PFSK-1 (cell line): Measurements from ENCODE around the gene SPATA4.

Experiments used
- FOXP2 ChIP-seq: optimal IDR thresholded peaks from 2 replicates; pipeline ENCODE3; 2011; ENCODE audit warnings: borderline replicate concordance, control low read depth, inconsistent platforms; ENCODE audit not compliant: insufficient read depth; ENCODE audit errors: extremely low read length, extremely low read depth
- POLR2AphosphoS5 ChIP-seq: IDR thresholded peaks from 2 replicates; pipeline ENCODE4 v1.6.1; 2012; ENCODE audit warnings: low read depth, mild to moderate bottlenecking, control low read depth, low read length, moderate library complexity
- SIN3A ChIP-seq: IDR thresholded peaks from 2 replicates; pipeline ENCODE4 v1.6.1; 2012; ENCODE audit warnings: mild to moderate bottlenecking, low read length, moderate library complexity, borderline replicate concordance; ENCODE audit not compliant: insufficient read depth
- TAF1 ChIP-seq: IDR thresholded peaks from 2 replicates; pipeline ENCODE4 v1.6.1; 2012; ENCODE audit warnings: low read length, control low read depth, borderline replicate concordance; ENCODE audit not compliant: insufficient read depth
- TF ChIP-seq, protein P1 (sequence below), 2 experiments: IDR thresholded peaks; 2 replicates each; pipeline versions ENCODE4 v1.6.1 to v1.8.0; 2011 to 2012; ENCODE audit warnings: low read depth in 2 of 2, low read length in 2 of 2, control low read depth in 1 of 2, inconsistent platforms in 1 of 2, mild to moderate bottlenecking in 1 of 2, moderate library complexity in 1 of 2; ENCODE audit not compliant: insufficient read depth in 1 of 2

Gene SPATA4

GRCh38 chr4:176188654-176189053 is 6.7 kb downstream of the SPATA4 start:
- TF ChIP-seq, protein P1, sequence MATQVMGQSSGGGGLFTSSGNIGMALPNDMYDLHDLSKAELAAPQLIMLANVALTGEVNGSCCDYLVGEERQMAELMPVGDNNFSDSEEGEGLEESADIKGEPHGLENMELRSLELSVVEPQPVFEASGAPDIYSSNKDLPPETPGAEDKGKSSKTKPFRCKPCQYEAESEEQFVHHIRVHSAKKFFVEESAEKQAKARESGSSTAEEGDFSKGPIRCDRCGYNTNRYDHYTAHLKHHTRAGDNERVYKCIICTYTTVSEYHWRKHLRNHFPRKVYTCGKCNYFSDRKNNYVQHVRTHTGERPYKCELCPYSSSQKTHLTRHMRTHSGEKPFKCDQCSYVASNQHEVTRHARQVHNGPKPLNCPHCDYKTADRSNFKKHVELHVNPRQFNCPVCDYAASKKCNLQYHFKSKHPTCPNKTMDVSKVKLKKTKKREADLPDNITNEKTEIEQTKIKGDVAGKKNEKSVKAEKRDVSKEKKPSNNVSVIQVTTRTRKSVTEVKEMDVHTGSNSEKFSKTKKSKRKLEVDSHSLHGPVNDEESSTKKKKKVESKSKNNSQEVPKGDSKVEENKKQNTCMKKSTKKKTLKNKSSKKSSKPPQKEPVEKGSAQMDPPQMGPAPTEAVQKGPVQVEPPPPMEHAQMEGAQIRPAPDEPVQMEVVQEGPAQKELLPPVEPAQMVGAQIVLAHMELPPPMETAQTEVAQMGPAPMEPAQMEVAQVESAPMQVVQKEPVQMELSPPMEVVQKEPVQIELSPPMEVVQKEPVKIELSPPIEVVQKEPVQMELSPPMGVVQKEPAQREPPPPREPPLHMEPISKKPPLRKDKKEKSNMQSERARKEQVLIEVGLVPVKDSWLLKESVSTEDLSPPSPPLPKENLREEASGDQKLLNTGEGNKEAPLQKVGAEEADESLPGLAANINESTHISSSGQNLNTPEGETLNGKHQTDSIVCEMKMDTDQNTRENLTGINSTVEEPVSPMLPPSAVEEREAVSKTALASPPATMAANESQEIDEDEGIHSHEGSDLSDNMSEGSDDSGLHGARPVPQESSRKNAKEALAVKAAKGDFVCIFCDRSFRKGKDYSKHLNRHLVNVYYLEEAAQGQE (IDR thresholded peaks at IDR 0.05; ENCODE audit: insufficient read depth in 1 of 2, low read depth in 2 of 2, low read length in 2 of 2): no peak
- TF ChIP-seq FOXP2 (no peak), POLR2AphosphoS5 (no peak), SIN3A (no peak), TAF1 (no peak)

DNA sequence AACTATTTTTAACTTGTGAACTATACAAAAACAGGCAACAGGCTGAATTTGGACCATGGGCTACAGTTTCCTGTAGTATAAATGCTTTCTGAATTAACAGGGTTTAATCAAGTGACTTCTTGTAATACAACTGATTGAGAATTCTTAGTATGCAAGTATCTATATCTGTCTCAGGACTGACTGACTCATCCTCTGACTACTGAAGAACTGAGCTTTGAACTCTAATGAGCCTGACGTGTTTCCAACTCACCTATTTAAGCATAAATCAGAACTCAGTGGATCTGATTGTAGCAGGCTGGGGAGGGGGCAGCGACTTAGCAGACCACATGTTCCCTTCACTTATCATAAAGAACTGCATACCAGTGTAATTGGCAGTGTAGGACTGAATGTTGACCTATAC is 7.8 kb downstream of the SPATA4 start:
- TF ChIP-seq FOXP2 (no peak), SIN3A (no peak), TAF1 (no peak), POLR2AphosphoS5 (no peak)
- TF ChIP-seq, protein P1 (IDR thresholded peaks at IDR 0.05; ENCODE audit: insufficient read depth in 1 of 2, low read depth in 2 of 2, low read length in 2 of 2): no peak

GRCh38 chr4:176186671-176187395 is 8.6 kb downstream of the SPATA4 start:
- no peak for TF ChIP-seq TAF1
- TF ChIP-seq FOXP2: no peak
- TF ChIP-seq, protein P1 (IDR thresholded peaks at IDR 0.05; ENCODE audit: insufficient read depth in 1 of 2, low read depth in 2 of 2, low read length in 2 of 2): no peak
- TF ChIP-seq POLR2AphosphoS5: no peak
- TF ChIP-seq SIN3A: no peak

DNA sequence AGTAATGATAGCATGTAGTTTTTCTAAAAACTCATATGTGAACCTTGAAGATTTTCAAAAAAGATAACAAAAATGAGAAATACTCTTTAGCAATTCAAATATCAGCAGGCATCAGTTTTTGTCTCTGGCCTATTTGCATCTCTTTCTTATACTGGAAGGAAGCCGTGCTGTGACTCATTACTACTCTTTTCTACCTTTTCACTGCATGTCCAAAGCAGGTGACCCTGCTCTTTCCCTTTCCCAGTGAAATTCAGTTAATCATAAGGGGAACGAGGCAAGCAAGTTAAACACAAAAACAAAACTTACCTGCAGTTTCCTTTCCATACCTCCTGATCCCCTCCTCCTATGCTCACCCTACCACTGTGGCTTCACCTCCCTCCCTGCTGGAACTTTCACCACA is 9.3 kb downstream of the SPATA4 start:
- TF ChIP-seq SIN3A (no peak), FOXP2 (no peak), TAF1 (no peak), POLR2AphosphoS5 (no peak)
- TF ChIP-seq, protein P1 (IDR thresholded peaks at IDR 0.05; ENCODE audit: insufficient read depth in 1 of 2, low read depth in 2 of 2, low read length in 2 of 2): no peak

DNA sequence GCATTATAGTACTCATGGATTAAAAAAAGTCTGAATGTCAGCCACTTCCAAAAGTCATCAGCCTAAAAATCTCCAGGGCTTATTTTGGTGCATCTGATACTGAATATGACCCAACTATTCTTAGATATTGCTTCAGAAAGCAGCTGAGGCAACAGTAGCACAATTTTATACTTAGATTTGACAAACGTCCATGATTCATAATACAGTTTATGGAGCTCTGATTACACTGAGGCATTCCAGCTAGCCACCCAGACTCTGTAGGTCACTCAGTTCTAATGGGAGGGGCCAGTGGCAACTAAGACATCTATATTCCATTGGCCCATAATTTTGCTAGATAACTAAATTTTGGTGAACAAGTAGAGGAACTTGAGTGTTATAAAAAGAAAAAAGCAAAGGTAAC is 10.3 kb downstream of the SPATA4 start:
- TF ChIP-seq TAF1 (no peak), FOXP2 (no peak), POLR2AphosphoS5 (no peak), SIN3A (no peak)
- TF ChIP-seq, protein P1 (IDR thresholded peaks at IDR 0.05; ENCODE audit: insufficient read depth in 1 of 2, low read depth in 2 of 2, low read length in 2 of 2): no peak
